Lower lobe of right lung (tissue), 2 donors: ENCODE data around the gene ADARB1. TPM values are rescaled to one million over a fixed set of nuclear protein-coding genes. Genes with fewer than 3 reads are reported as not detected.

Experiments
- ATAC-seq, 2 donors: fragments of 200-7000 bp; cut with Tn5 transposase; one replicate each; pipeline ENCODE4 v1.9.1; 2020 to 2022; ENCODE audit warnings: mild to moderate bottlenecking in 2 of 2, moderate library complexity in 2 of 2
- DNase-seq: peaks from one replicate; pipeline ENCODE4 v3.0.0-alpha.2; 2020
- H3K27ac ChIP-seq: fragments of 200-600 bp; one replicate; pipeline ENCODE4 v1.8.0; 2022
- H3K27me3 ChIP-seq: fragments of 200-600 bp; one replicate; pipeline ENCODE4 v1.8.0; 2022; ENCODE audit warnings: low read depth
- H3K36me3 ChIP-seq: fragments of 200-600 bp; one replicate; pipeline ENCODE4 v1.8.0; 2022; ENCODE audit warnings: mild to moderate bottlenecking
- H3K4me1 ChIP-seq: fragments of 200-600 bp; one replicate; pipeline ENCODE4 v1.8.0; 2022
- H3K4me3 ChIP-seq: fragments of 200-600 bp; one replicate; pipeline ENCODE4 v1.8.0; 2022; ENCODE audit warnings: mild to moderate bottlenecking
- H3K9me3 ChIP-seq: fragments of 200-600 bp; one replicate; pipeline ENCODE4 v1.8.0; 2022
- CTCF ChIP-seq: fragments of 200-600 bp; IDR thresholded peaks from one replicate; pipeline ENCODE4 v1.8.0; 2022; ENCODE audit warnings: antibody characterized with exemption, mild to moderate bottlenecking
- intact Hi-C: fragments of 100-400 bp; cut with DNase I; formaldehyde crosslinking; loops from one replicate; pipeline ENCODE4 v1.11.0; 2022
- total RNA-seq: library from RNA; stranded (reverse); fragmentation: NEBNext Ultra II Directional; extraction: Animal tissue kit (Norgen Biotek cat#: 25700); gene quantifications from one replicate; pipeline ENCODE4 v1.2.1, GENCODE V29; 2021
- donor health status: DM: no; HTN: yes; CAD: no; lungs with severe emphysema.

Gene ADARB1
- total RNA-seq, 1 donor from 2014 or later = 48.2 TPM

DNA sequence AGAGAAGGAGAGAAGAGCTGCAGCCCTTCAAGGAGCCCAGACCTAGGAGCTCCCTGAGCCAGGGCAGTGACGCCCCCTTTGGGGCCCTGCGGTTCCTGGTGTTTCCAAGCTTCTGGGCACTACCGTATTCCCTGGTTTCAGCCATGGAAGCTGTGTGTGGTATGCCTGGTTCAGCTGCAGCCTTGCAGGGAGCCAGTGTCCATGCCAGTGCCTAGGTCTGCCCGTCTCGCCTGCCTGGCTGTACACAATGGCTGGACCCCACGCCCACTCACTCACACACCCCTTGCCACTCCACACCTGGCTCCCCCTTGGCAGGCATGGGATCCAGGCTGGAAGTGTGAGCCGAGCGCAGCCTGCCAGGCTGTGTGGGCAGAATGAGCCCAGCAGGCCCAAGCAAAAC, 87.7 kb downstream of the ADARB1 start:
- intact Hi-C loops = no loop called here
- no peak for DNase-seq
- no peak for TF ChIP-seq CTCF

GRCh38 chr21:45162809-45163208, 88.4 kb downstream of the ADARB1 start:
- DNase-seq = no peak
- Histone ChIP-seq H3K4me3 (no peak overlapping the region), H3K27ac (no peak overlapping the region), H3K4me1 (peaks cover 10% of the 10 kb centered on the region), H3K9me3 (no peaks in the 10 kb centered on the region), H3K27me3 (no peaks in the 10 kb centered on the region), H3K36me3 (peaks cover 7% of the 10 kb centered on the region)
- TF ChIP-seq CTCF = no peak
- intact Hi-C loops = no loop called here
- no peak for ATAC-seq

More for the DNA sequence above, 87.7 kb downstream of the ADARB1 start:
- Histone ChIP-seq H3K27ac (no peak overlapping the region), H3K36me3 (peaks cover 7% of the 10 kb centered on the region), H3K4me3 (no peak overlapping the region), H3K4me1 (peaks cover 5% of the 10 kb centered on the region), H3K9me3 (no peaks in the 10 kb centered on the region), H3K27me3 (no peaks in the 10 kb centered on the region)
- ATAC-seq = no peak

DNA sequence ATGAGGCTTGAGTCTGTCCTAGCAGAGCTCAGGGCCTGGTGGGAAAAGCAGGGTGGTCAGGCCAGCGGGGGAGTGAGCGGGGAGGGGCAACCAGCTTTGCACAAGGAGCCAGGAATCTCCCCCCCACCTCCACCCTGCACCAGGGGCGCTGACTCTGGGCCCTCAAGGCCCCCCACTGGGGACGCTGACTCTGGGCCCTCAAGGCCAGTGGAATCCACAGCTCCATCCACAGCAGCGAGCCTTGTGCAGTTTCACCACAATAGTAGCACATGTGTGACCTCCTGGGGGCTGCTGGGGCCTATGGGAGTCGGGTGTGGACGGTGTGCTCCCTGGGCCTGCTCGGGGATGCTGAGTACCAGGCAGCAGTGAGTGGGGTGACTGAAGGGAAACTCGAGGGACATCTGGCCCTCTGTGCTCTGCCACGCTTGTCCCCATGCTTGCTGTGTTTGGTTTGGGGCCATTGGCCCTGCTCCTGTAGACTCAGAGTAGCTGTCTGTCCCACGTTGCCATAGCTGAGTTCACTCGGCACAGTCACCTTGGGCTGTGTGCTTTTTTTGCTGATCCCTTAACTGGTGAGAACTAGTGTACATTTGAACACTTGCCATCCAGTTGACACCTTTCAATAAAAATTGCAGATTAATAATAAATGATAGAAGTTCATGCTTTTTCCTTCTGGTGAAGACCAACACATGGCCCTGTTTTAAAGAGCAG, 89.2 kb downstream of the ADARB1 start:
- intact Hi-C loops = no loop called here
- peaks cover 13% of the 10 kb centered on the region for H3K4me1 ChIP-seq
- no peaks in the 10 kb centered on the region for H3K9me3 ChIP-seq
- peaks cover 7% of the 10 kb centered on the region for H3K36me3 ChIP-seq
- no peak overlapping the region for H3K27ac ChIP-seq
- no peak overlapping the region for H3K4me3 ChIP-seq
- TF ChIP-seq CTCF = no peak
- H3K27me3 ChIP-seq = no peaks in the 10 kb centered on the region
- DNase-seq = no peak
- ATAC-seq = no peak

DNA sequence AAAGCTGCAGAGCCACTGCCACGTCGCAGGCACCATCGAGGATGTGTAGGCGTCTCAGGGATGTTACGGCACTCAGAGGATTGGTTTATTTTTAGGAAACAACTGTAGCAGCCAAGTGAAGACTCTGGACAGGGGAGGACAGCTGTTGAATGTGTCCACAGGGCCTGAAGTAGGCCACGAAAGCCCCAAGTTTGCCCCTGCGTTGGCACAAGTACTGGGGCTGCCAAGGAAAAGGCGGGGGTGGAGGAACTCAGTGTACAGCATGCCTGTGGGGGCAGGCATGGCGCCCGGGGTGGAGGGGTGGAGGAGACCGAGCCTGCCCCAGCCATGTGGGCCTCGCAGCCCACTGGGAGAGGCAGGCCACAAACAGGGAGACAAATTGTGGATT, 89.7 kb downstream of the ADARB1 start:
- intact Hi-C loops = no loop called here
- Histone ChIP-seq H3K4me3 (no peak overlapping the region), H3K9me3 (no peaks in the 10 kb centered on the region), H3K27ac (no peak overlapping the region), H3K36me3 (peaks cover 7% of the 10 kb centered on the region), H3K27me3 (no peaks in the 10 kb centered on the region), H3K4me1 (peaks cover 13% of the 10 kb centered on the region)
- ATAC-seq (peak in 1 of 2 donors; percentile 32), DNase-seq (no peak)
- TF ChIP-seq CTCF = no peak

DNA sequence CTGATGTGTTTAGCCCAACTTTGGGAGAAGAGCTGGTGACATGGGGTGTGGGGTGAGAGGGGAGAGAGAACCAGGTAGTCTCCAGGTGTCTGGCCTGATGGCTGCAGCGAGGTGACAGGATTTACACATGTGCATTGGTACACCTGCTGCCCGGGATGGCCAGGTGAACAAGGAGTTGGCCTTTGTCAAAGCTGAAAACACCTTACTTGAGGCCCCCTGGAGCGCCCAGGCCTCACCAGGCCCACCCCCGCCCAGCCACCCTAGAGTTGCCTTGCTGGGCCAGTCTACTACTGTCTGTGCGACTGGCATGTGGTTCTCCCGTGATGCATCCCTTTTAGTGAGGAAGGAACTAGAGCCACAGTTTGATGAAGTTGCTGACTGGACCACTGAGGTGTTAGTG, 90.5 kb downstream of the ADARB1 start:
- H3K27ac ChIP-seq = no peak overlapping the region
- H3K9me3 ChIP-seq = no peaks in the 10 kb centered on the region
- no peak overlapping the region for H3K4me3 ChIP-seq
- DNase-seq (no peak), ATAC-seq (no peak)
- peaks cover 13% of the 10 kb centered on the region for H3K4me1 ChIP-seq
- H3K36me3 ChIP-seq = peaks cover 7% of the 10 kb centered on the region
- H3K27me3 ChIP-seq = no peaks in the 10 kb centered on the region
- no peak for TF ChIP-seq CTCF
- intact Hi-C loops = no loop called here
